HG03342 (cell line): ENCODE measurements around the gene PRR20E.
"Not testable (repeated sequence)": the region's sequence is repeated elsewhere in the genome, so short reads cannot be mapped to it uniquely, and the experiment has no call there.

Experiments
- ATAC-seq: cut with Tn5 transposase; IDR thresholded peaks from one replicate; pipeline ENCODE4 v1.9.1; 2021; ENCODE audit warnings: mild to moderate bottlenecking, moderate library complexity; ENCODE audit not compliant: unreplicated experiment

PRR20E gene

DNA sequence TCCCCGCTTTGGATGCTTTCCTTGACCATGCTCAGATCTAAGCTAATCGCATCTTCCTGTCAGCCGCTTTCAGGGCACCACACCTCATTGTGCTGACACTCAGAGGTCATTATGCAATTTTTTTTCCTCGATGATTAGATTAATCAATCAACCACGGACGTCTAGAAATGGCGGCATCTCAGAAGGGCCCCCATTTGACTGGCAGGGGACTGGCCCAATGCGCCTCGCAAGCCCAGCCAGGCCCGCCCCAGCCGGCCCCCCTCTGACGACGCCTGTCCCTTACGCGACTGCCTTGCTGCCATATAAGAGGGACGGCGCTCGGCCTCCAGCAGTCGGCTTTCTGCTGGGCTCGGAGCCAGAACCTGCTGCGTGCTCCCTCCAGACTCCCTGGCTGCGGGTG, at the start of gene PRR20E:
TSS of gene PRR20E (plus strand) at position 301 of the 400 bp plus-strand sequence. CDS start 387 bp downstream, outside the sequence.
- ATAC-seq, result not testable (repeated sequence)

GRCh38 chr13:57123681-57124080, 43.3 kb upstream of the PRR20E start:
- ATAC-seq, result no peak

GRCh38 chr13:57128909-57129308, 38.1 kb upstream of the PRR20E start:
- ATAC-seq, result no peak

GRCh38 chr13:57136093-57136492, 30.9 kb upstream of the PRR20E start:
- ATAC-seq, result no peak

DNA sequence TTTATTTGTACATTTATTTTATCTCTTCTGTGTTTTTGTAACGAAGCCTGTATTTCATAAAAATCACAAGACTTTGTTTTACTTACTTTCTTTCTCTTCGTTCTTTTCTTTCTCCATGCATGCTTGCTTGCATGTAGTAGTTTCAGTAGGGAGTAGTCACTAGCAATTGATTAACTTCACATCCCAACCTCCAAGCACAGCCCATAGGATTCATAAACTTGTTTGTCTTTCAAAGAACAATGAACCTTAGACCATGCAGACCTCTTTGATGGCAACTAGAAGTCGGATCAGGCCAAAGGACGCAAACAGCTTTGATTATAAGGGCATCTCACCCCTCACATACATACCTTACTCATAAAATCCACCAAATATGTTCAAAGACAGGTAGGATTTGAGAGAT, 29.4 kb upstream of the PRR20E start:
- no peak for ATAC-seq

- no peak for ATAC-seq
Observed at GRCh38 chr13:57138988-57139387, 28.0 kb upstream of the PRR20E start.

DNA sequence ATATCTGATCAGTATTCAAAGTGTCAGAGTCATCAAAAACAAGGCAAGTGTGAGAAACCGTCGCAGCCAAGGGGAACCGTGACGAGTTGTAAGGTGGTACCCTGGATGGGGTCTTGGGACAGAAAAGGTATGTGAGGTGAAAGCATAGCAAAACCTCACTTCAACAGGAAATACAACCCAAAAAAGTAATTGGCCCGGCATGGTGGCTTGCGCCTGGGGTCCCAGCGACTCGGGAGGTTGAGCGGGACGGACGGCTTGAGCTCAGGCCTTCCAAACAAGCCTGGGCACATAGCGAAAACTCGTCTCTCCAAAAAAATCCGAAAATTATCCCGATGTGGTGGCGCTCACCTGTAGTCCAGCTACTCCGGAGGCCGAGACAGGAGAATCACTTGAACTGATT, 27.2 kb upstream of the PRR20E start:
- ATAC-seq, result not testable (repeated sequence)

DNA sequence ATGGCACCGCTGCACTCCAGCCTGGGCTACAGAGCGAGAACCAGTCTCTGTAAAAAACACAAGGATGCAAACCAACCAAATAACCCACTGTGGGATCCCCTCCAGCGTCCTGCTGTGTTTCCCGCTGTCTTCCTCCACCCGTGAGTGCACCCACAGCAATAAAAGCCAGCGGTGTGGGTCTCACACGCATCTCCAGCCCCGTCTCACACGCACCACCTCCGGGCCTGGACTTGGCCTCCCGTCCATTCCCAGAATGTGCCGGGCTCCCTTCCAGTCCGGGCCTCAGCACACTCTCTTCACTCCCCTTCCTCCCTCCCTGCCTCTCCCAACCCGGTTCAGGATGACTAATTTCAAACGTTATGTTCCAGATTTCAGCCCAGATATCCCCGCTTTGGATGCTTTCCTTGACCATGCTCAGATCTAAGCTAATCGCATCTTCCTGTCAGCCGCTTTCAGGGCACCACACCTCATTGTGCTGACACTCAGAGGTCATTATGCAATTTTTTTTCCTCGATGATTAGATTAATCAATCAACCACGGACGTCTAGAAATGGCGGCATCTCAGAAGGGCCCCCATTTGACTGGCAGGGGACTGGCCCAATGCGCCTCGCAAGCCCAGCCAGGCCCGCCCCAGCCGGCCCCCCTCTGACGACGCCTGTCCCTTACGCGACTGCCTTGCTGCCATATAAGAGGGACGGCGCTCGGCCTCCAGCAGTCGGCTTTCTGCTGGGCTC, 26.6 kb upstream of the PRR20E start, which contains the start of gene PRR20A:
TSS of gene PRR20A (plus strand) at position 684 of the 734 bp plus-strand sequence. CDS start 387 bp downstream, outside the sequence.
- not testable (repeated sequence) for ATAC-seq

DNA sequence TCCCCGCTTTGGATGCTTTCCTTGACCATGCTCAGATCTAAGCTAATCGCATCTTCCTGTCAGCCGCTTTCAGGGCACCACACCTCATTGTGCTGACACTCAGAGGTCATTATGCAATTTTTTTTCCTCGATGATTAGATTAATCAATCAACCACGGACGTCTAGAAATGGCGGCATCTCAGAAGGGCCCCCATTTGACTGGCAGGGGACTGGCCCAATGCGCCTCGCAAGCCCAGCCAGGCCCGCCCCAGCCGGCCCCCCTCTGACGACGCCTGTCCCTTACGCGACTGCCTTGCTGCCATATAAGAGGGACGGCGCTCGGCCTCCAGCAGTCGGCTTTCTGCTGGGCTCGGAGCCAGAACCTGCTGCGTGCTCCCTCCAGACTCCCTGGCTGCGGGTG, 19.8 kb upstream of the PRR20E start, which contains the start of gene PRR20B:
TSS of gene PRR20B (plus strand) at position 301 of the 400 bp plus-strand sequence. CDS start 387 bp downstream, outside the sequence.
- ATAC-seq, result not testable (repeated sequence)

- not testable (repeated sequence) for ATAC-seq
Observed at GRCh38 chr13:57148106-57148505, 18.9 kb upstream of the PRR20E start.

DNA sequence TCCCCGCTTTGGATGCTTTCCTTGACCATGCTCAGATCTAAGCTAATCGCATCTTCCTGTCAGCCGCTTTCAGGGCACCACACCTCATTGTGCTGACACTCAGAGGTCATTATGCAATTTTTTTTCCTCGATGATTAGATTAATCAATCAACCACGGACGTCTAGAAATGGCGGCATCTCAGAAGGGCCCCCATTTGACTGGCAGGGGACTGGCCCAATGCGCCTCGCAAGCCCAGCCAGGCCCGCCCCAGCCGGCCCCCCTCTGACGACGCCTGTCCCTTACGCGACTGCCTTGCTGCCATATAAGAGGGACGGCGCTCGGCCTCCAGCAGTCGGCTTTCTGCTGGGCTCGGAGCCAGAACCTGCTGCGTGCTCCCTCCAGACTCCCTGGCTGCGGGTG, 13.2 kb upstream of the PRR20E start, which contains the start of gene PRR20C:
TSS of gene PRR20C (plus strand) at position 301 of the 400 bp plus-strand sequence. CDS start 387 bp downstream, outside the sequence.
- not testable (repeated sequence) for ATAC-seq

DNA sequence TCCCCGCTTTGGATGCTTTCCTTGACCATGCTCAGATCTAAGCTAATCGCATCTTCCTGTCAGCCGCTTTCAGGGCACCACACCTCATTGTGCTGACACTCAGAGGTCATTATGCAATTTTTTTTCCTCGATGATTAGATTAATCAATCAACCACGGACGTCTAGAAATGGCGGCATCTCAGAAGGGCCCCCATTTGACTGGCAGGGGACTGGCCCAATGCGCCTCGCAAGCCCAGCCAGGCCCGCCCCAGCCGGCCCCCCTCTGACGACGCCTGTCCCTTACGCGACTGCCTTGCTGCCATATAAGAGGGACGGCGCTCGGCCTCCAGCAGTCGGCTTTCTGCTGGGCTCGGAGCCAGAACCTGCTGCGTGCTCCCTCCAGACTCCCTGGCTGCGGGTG, 6.7 kb upstream of the PRR20E start, which contains the start of gene PRR20D:
TSS of gene PRR20D (plus strand) at position 301 of the 400 bp plus-strand sequence. CDS start 387 bp downstream, outside the sequence.
- not testable (repeated sequence) for ATAC-seq

DNA sequence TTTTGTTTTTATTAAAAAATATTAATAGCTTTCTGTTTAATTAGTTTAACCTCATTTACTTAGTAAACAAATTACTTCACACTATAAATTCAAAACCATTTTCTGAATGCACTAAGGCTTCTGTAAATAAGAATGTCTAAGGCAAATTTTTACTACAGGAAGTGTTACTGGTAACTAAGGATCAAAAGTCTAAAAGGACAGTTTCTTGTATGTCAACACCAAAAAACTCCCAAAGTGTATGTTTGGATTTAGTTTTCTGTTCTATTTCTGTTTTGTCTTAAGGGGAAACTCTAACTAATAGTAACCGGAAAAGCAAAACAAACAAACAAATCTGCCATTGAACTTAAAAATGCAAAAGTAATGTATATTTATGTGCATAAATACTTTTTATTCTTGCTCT, 24.7 kb downstream of the PRR20E start:
- ATAC-seq, result no peak

- ATAC-seq, result no peak
Observed at GRCh38 chr13:57212989-57213388, 46.0 kb downstream of the PRR20E start.
